ENCODE measurements around the gene UBXN2A.

DNA sequence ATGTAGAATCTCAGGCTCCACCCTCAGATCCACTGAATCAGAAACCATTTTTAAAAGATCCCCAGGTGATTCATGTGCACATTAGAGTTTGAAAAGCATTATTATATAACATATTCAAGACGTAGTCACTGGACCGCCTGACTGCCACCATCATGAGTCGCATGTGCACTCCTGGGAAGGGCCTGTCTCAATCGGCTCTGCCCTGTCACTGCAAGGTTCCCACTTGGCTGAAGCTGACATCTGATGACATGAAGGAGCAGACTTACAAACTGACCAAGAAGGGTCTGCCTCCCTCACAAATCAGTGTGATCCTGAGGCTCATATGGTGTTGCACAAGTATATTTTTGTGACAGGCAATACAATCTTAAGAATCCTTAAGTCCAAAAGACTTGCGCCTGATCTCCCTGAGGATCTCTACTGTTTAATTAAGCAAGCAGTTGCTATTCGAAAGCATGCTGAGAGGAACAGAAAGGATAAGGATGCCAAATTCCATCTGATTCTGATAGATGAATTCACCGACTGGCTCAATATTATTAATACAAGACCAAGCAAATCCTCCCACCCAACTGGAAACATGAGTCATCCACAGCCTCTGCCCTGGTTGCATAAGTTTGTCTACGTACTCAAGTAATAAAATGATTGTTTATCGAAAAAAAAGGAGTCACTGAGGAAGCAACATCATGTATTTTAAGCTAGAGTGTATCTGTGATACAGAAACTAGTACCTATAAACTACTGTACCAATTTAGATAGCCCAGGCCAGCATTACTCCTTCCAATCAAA is 39.5 kb upstream of the UBXN2A start:
- TF ChIP-seq, protein P1, sequence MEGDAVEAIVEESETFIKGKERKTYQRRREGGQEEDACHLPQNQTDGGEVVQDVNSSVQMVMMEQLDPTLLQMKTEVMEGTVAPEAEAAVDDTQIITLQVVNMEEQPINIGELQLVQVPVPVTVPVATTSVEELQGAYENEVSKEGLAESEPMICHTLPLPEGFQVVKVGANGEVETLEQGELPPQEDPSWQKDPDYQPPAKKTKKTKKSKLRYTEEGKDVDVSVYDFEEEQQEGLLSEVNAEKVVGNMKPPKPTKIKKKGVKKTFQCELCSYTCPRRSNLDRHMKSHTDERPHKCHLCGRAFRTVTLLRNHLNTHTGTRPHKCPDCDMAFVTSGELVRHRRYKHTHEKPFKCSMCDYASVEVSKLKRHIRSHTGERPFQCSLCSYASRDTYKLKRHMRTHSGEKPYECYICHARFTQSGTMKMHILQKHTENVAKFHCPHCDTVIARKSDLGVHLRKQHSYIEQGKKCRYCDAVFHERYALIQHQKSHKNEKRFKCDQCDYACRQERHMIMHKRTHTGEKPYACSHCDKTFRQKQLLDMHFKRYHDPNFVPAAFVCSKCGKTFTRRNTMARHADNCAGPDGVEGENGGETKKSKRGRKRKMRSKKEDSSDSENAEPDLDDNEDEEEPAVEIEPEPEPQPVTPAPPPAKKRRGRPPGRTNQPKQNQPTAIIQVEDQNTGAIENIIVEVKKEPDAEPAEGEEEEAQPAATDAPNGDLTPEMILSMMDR (IDR thresholded peaks at IDR 0.05 in 8 of 11, conservative IDR thresholded peaks at IDR 0.05 in 3 of 11), result no peak
- no peak for TF ChIP-seq POLR2A (IDR thresholded peaks at IDR 0.05)
- no peak for TF ChIP-seq POLR2AphosphoS5 (IDR thresholded peaks at IDR 0.05)
